Measurements from ENCODE around the gene LRRC49. TPM values are rescaled to one million over a fixed set of nuclear protein-coding genes. Genes with fewer than 3 reads are reported as not detected.

LRRC49 gene
- total RNA-seq, 4 donors from 2014 or later = 3.3 to 10.4 (median 7.0) TPM

GRCh38 chr15:70892912-70893560, 410 bp downstream of the LRRC49 start:
- H3K4me1 ChIP-seq = peaks cover 3 to 22% (median 18%) of the 10 kb centered on the region in 4 donors
- H3K9me3 ChIP-seq = no peaks in the 10 kb centered on the region
- peaks cover 0 to 9% (median 3%) of the 10 kb centered on the region in 4 donors for H3K36me3 ChIP-seq
- TF ChIP-seq POLR2A (IDR thresholded peaks at IDR 0.05; ENCODE audit: low read depth) = no peak
- no peak for TF ChIP-seq POLR2AphosphoS5 (IDR thresholded peaks at IDR 0.05)
- no peak for TF ChIP-seq EP300 (IDR thresholded peaks at IDR 0.05)
- peak; percentile 41 to 52 (median 47) for TF ChIP-seq CTCF (IDR thresholded peaks at IDR 0.05)
- no peaks in the 10 kb centered on the region for H3K27me3 ChIP-seq
- DNase-seq (ENCODE audit: extremely low spot score) = no peak
- H3K4me3 ChIP-seq = peak overlapping the region; percentile 65 to 82 (median 74)
- intact Hi-C loops (cut with DNase I) = loop anchor here (5.0 kb wide), 1 partner anchor 66 kb away; no protein-coding TSS in a partner anchor
- WGBS = 3% methylated on average over 10 of the region's 10 CpGs
- H3K27ac ChIP-seq (replicated peaks in 1 of 4) = peak overlapping the region; percentile 72 to 84 (median 80)

GRCh38 chr15:70902107-70902506, 9.5 kb downstream of the LRRC49 start:
- intact Hi-C loops (cut with DNase I) = no loop called here
- 96% methylated on average over 1 of the region's 1 CpG for WGBS
- no peak for DNase-seq (ENCODE audit: extremely low spot score)

GRCh38 chr15:70906842-70907241, 14.2 kb downstream of the LRRC49 start:
- H3K9me3 ChIP-seq = peaks cover 0 to 12% (median 4%) of the 10 kb centered on the region in 4 donors
- H3K27me3 ChIP-seq = no peaks in the 10 kb centered on the region
- no peak for TF ChIP-seq EP300 (IDR thresholded peaks at IDR 0.05)
- TF ChIP-seq CTCF (IDR thresholded peaks at IDR 0.05) = no peak
- TF ChIP-seq POLR2AphosphoS5 (IDR thresholded peaks at IDR 0.05) = no peak
- no peak for TF ChIP-seq POLR2A (IDR thresholded peaks at IDR 0.05; ENCODE audit: low read depth)
- no peak overlapping the region for H3K27ac ChIP-seq (replicated peaks in 1 of 4)
- H3K36me3 ChIP-seq = peaks cover 9 to 42% (median 25%) of the 10 kb centered on the region in 4 donors
- intact Hi-C loops (cut with DNase I) = no loop called here
- no peak for DNase-seq (ENCODE audit: extremely low spot score)
- H3K4me3 ChIP-seq = no peak overlapping the region
- no peaks in the 10 kb centered on the region for H3K4me1 ChIP-seq

More at GRCh38 chr15:70902107-70902506, 9.5 kb downstream of the LRRC49 start:
- no peak overlapping the region for H3K27ac ChIP-seq (replicated peaks in 1 of 4)
- TF ChIP-seq CTCF (IDR thresholded peaks at IDR 0.05) (no peak), POLR2AphosphoS5 (IDR thresholded peaks at IDR 0.05) (no peak), POLR2A (IDR thresholded peaks at IDR 0.05; ENCODE audit: low read depth) (no peak), EP300 (IDR thresholded peaks at IDR 0.05) (no peak)
- H3K9me3 ChIP-seq = no peaks in the 10 kb centered on the region
- no peak overlapping the region for H3K4me3 ChIP-seq
- H3K4me1 ChIP-seq = no peaks in the 10 kb centered on the region
- H3K36me3 ChIP-seq = peaks cover 3 to 46% (median 19%) of the 10 kb centered on the region in 4 donors
- no peaks in the 10 kb centered on the region for H3K27me3 ChIP-seq

GRCh38 chr15:70907784-70908471, 15.3 kb downstream of the LRRC49 start:
- Histone ChIP-seq H3K9me3 (peaks cover 0 to 12% (median 4%) of the 10 kb centered on the region in 4 donors), H3K27me3 (no peaks in the 10 kb centered on the region), H3K4me3 (no peak overlapping the region), H3K27ac (replicated peaks in 1 of 4) (no peak overlapping the region), H3K4me1 (no peaks in the 10 kb centered on the region), H3K36me3 (peaks cover 9 to 35% (median 24%) of the 10 kb centered on the region in 4 donors)
- no peak for DNase-seq (ENCODE audit: extremely low spot score)
- TF ChIP-seq POLR2AphosphoS5 (IDR thresholded peaks at IDR 0.05) (no peak), CTCF (IDR thresholded peaks at IDR 0.05) (peak in 1 of 3 experiments; percentile 19)
- intact Hi-C loops (cut with DNase I) = no loop called here
- WGBS = 95% methylated on average over 5 of the region's 5 CpGs

Measured in esophagus muscularis mucosa (tissue), 4 donors.